ENCODE results near the gene EXOSC7.

The EXOSC7 gene

GRCh38 chr3:44969154-44969827 is 6.8 kb upstream of the EXOSC7 start:
- Histone ChIP-seq H3K36me3 (ENCODE audit: control insufficient read depth in 4 of 4, insufficient read depth in 4 of 4, low read length in 3 of 4) (peaks cover 0 to 13% (median 3%) of the 10 kb centered on the region in 4 experiments), H3K27ac (ENCODE audit: insufficient read depth in 1 of 2, low read depth in 1 of 2, low read length in 2 of 2, poor library complexity in 1 of 2, severe bottlenecking in 2 of 2) (no peak overlapping the region), H3K9me3 (ENCODE audit: control extremely low read depth in 1 of 5, control insufficient read depth in 4 of 5, insufficient read depth in 2 of 5, low read depth in 1 of 5, low read length in 4 of 5) (no peaks in the 10 kb centered on the region), H3K4me1 (ENCODE audit: control extremely low read depth in 1 of 4, control insufficient read depth in 4 of 4, insufficient read depth in 4 of 4, low read length in 3 of 4) (peaks cover 5 to 56% (median 23%) of the 10 kb centered on the region in 4 experiments), H3K4me3 (ENCODE audit: control insufficient read depth in 1 of 7, extremely low read depth in 1 of 7, insufficient read depth in 4 of 7, low read depth in 2 of 7, low read length in 6 of 7) (no peak overlapping the region), H3K27me3 (replicated peaks in 2 of 5; ENCODE audit: control insufficient read depth in 4 of 5, insufficient read depth in 5 of 5, low read length in 4 of 5) (no peaks in the 10 kb centered on the region)
- ChIA-PET CTCF (interaction anchor here (1.1 to 2.4 kb wide), 2 partner anchors 10 to 14 kb away, joined by 3 to 8 read pairs; no protein-coding TSS in a partner anchor), POLR2A (no interaction called here)
- 76% methylated on average over 5 of the region's 5 CpGs for WGBS (ENCODE audit: insufficient coverage)
- DNase-seq = no peak

GRCh38 chr3:44969828-44970179 is 6.2 kb upstream of the EXOSC7 start:
- Histone ChIP-seq H3K4me1 (ENCODE audit: control extremely low read depth in 1 of 4, control insufficient read depth in 4 of 4, insufficient read depth in 4 of 4, low read length in 3 of 4) (peaks cover 10 to 61% (median 28%) of the 10 kb centered on the region in 4 experiments), H3K36me3 (ENCODE audit: control insufficient read depth in 4 of 4, insufficient read depth in 4 of 4, low read length in 3 of 4) (peaks cover 0 to 13% (median 3%) of the 10 kb centered on the region in 4 experiments), H3K27ac (ENCODE audit: insufficient read depth in 1 of 2, low read depth in 1 of 2, low read length in 2 of 2, poor library complexity in 1 of 2, severe bottlenecking in 2 of 2) (no peak overlapping the region), H3K4me3 (ENCODE audit: control insufficient read depth in 1 of 7, extremely low read depth in 1 of 7, insufficient read depth in 4 of 7, low read depth in 2 of 7, low read length in 6 of 7) (no peak overlapping the region), H3K9me3 (ENCODE audit: control extremely low read depth in 1 of 5, control insufficient read depth in 4 of 5, insufficient read depth in 2 of 5, low read depth in 1 of 5, low read length in 4 of 5) (no peaks in the 10 kb centered on the region), H3K27me3 (replicated peaks in 2 of 5; ENCODE audit: control insufficient read depth in 4 of 5, insufficient read depth in 5 of 5, low read length in 4 of 5) (no peaks in the 10 kb centered on the region)
- DNase-seq = no peak
- CTCF ChIA-PET = no interaction called here
- 100% methylated on average over 1 of the region's 2 CpGs for WGBS (ENCODE audit: insufficient coverage)
- POLR2A ChIA-PET = no interaction called here

GRCh38 chr3:44970926-44971490 is 5.0 kb upstream of the EXOSC7 start:
- POLR2A ChIA-PET = no interaction called here
- DNase-seq = no peak

GRCh38 chr3:44974416-44974815 is 1.6 kb upstream of the EXOSC7 start:
- 93% methylated on average over 2 of the region's 4 CpGs for WGBS (ENCODE audit: insufficient coverage)
- CTCF ChIA-PET = interaction anchor here (0.7 to 1.1 kb wide), 2 partner anchors 11 to 19 kb away, joined by 3 read pairs; no protein-coding TSS in a partner anchor
- H3K27ac ChIP-seq (ENCODE audit: insufficient read depth in 1 of 2, low read depth in 1 of 2, low read length in 2 of 2, poor library complexity in 1 of 2, severe bottlenecking in 2 of 2) = no peak overlapping the region

More at GRCh38 chr3:44970926-44971490, 5.0 kb upstream of the EXOSC7 start:
- H3K27me3 ChIP-seq (replicated peaks in 2 of 5; ENCODE audit: control insufficient read depth in 4 of 5, insufficient read depth in 5 of 5, low read length in 4 of 5) = no peaks in the 10 kb centered on the region
- CTCF ChIA-PET = interaction anchor here (1.4 kb wide), 1 partner anchor 65 kb away, joined by 3 read pairs; no protein-coding TSS in a partner anchor
- H3K4me3 ChIP-seq (ENCODE audit: control insufficient read depth in 1 of 7, extremely low read depth in 1 of 7, insufficient read depth in 4 of 7, low read depth in 2 of 7, low read length in 6 of 7) = no peak overlapping the region
- H3K36me3 ChIP-seq (ENCODE audit: control insufficient read depth in 4 of 4, insufficient read depth in 4 of 4, low read length in 3 of 4) = peaks cover 0 to 13% (median 3%) of the 10 kb centered on the region in 4 experiments
- H3K9me3 ChIP-seq (ENCODE audit: control extremely low read depth in 1 of 5, control insufficient read depth in 4 of 5, insufficient read depth in 2 of 5, low read depth in 1 of 5, low read length in 4 of 5) = no peaks in the 10 kb centered on the region
- WGBS (ENCODE audit: insufficient coverage) = 100% methylated on average over 3 of the region's 3 CpGs
- no peak overlapping the region for H3K27ac ChIP-seq (ENCODE audit: insufficient read depth in 1 of 2, low read depth in 1 of 2, low read length in 2 of 2, poor library complexity in 1 of 2, severe bottlenecking in 2 of 2)
- peaks cover 13 to 56% (median 31%) of the 10 kb centered on the region in 4 experiments for H3K4me1 ChIP-seq (ENCODE audit: control extremely low read depth in 1 of 4, control insufficient read depth in 4 of 4, insufficient read depth in 4 of 4, low read length in 3 of 4)

GRCh38 chr3:44981220-44981619 is 5.2 kb downstream of the EXOSC7 start:
- POLR2A ChIA-PET = no interaction called here
- Histone ChIP-seq H3K36me3 (ENCODE audit: control insufficient read depth in 4 of 4, insufficient read depth in 4 of 4, low read length in 3 of 4) (peaks cover 0 to 13% (median 3%) of the 10 kb centered on the region in 4 experiments), H3K27ac (ENCODE audit: insufficient read depth in 1 of 2, low read depth in 1 of 2, low read length in 2 of 2, poor library complexity in 1 of 2, severe bottlenecking in 2 of 2) (no peak overlapping the region), H3K4me1 (ENCODE audit: control extremely low read depth in 1 of 4, control insufficient read depth in 4 of 4, insufficient read depth in 4 of 4, low read length in 3 of 4) (peaks cover 13 to 44% (median 29%) of the 10 kb centered on the region in 4 experiments), H3K9me3 (ENCODE audit: control extremely low read depth in 1 of 5, control insufficient read depth in 4 of 5, insufficient read depth in 2 of 5, low read depth in 1 of 5, low read length in 4 of 5) (no peaks in the 10 kb centered on the region), H3K27me3 (replicated peaks in 2 of 5; ENCODE audit: control insufficient read depth in 4 of 5, insufficient read depth in 5 of 5, low read length in 4 of 5) (no peaks in the 10 kb centered on the region), H3K4me3 (ENCODE audit: control insufficient read depth in 1 of 7, extremely low read depth in 1 of 7, insufficient read depth in 4 of 7, low read depth in 2 of 7, low read length in 6 of 7) (no peak overlapping the region)
- peak in 1 of 3 donors; percentile 22 for DNase-seq
- CTCF ChIA-PET = interaction anchor here (1.2 to 2.5 kb wide), 2 partner anchors 11 to 55 kb away, joined by 5 to 9 read pairs; no protein-coding TSS in a partner anchor
- WGBS (ENCODE audit: insufficient coverage) = no CpG with 5 or more reads among the region's 1 CpG

More at GRCh38 chr3:44974416-44974815, 1.6 kb upstream of the EXOSC7 start:
- Histone ChIP-seq H3K9me3 (ENCODE audit: control extremely low read depth in 1 of 5, control insufficient read depth in 4 of 5, insufficient read depth in 2 of 5, low read depth in 1 of 5, low read length in 4 of 5) (no peaks in the 10 kb centered on the region), H3K4me3 (ENCODE audit: control insufficient read depth in 1 of 7, extremely low read depth in 1 of 7, insufficient read depth in 4 of 7, low read depth in 2 of 7, low read length in 6 of 7) (peak overlapping the region in 5 of 7 experiments; percentile 91 to 98 (median 96)), H3K4me1 (ENCODE audit: control extremely low read depth in 1 of 4, control insufficient read depth in 4 of 4, insufficient read depth in 4 of 4, low read length in 3 of 4) (peaks cover 13 to 36% (median 23%) of the 10 kb centered on the region in 4 experiments), H3K36me3 (ENCODE audit: control insufficient read depth in 4 of 4, insufficient read depth in 4 of 4, low read length in 3 of 4) (peaks cover 0 to 13% (median 3%) of the 10 kb centered on the region in 4 experiments), H3K27me3 (replicated peaks in 2 of 5; ENCODE audit: control insufficient read depth in 4 of 5, insufficient read depth in 5 of 5, low read length in 4 of 5) (no peaks in the 10 kb centered on the region)
- POLR2A ChIA-PET = no interaction called here
- no peak for DNase-seq

- no peaks in the 10 kb centered on the region for H3K27me3 ChIP-seq (replicated peaks in 2 of 5; ENCODE audit: control insufficient read depth in 4 of 5, insufficient read depth in 5 of 5, low read length in 4 of 5)
- H3K27ac ChIP-seq (ENCODE audit: insufficient read depth in 1 of 2, low read depth in 1 of 2, low read length in 2 of 2, poor library complexity in 1 of 2, severe bottlenecking in 2 of 2) = no peak overlapping the region
- 64% methylated on average over 3 of the region's 4 CpGs for WGBS (ENCODE audit: insufficient coverage)
- no peak overlapping the region for H3K4me3 ChIP-seq (ENCODE audit: control insufficient read depth in 1 of 7, extremely low read depth in 1 of 7, insufficient read depth in 4 of 7, low read depth in 2 of 7, low read length in 6 of 7)
- peaks cover 0 to 13% (median 3%) of the 10 kb centered on the region in 4 experiments for H3K36me3 ChIP-seq (ENCODE audit: control insufficient read depth in 4 of 4, insufficient read depth in 4 of 4, low read length in 3 of 4)
- H3K9me3 ChIP-seq (ENCODE audit: control extremely low read depth in 1 of 5, control insufficient read depth in 4 of 5, insufficient read depth in 2 of 5, low read depth in 1 of 5, low read length in 4 of 5) = no peaks in the 10 kb centered on the region
- peaks cover 13 to 41% (median 28%) of the 10 kb centered on the region in 4 experiments for H3K4me1 ChIP-seq (ENCODE audit: control extremely low read depth in 1 of 4, control insufficient read depth in 4 of 4, insufficient read depth in 4 of 4, low read length in 3 of 4)
- DNase-seq = peak in 2 of 3 donors; percentile 61 to 65
- ChIA-PET CTCF (interaction anchor here (2.5 kb wide), 1 partner anchor 11 kb away, joined by 9 read pairs; no protein-coding TSS in a partner anchor), POLR2A (interaction anchor here (0.5 kb wide), 1 partner anchor 74 kb away, joined by 5 read pairs; no protein-coding TSS in a partner anchor)
Measured at GRCh38 chr3:44981751-44982150, 5.7 kb downstream of the EXOSC7 start.

GRCh38 chr3:44982817-44983216 is 6.8 kb downstream of the EXOSC7 start:
- no peak overlapping the region for H3K27ac ChIP-seq (ENCODE audit: insufficient read depth in 1 of 2, low read depth in 1 of 2, low read length in 2 of 2, poor library complexity in 1 of 2, severe bottlenecking in 2 of 2)
- H3K27me3 ChIP-seq (replicated peaks in 2 of 5; ENCODE audit: control insufficient read depth in 4 of 5, insufficient read depth in 5 of 5, low read length in 4 of 5) = no peaks in the 10 kb centered on the region
- ChIA-PET POLR2A (no interaction called here), CTCF (interaction anchor here (0.6 to 2.5 kb wide), 3 partner anchors 10 to 29 kb away, joined by 3 to 9 read pairs (median 3); no protein-coding TSS in a partner anchor)
- no peaks in the 10 kb centered on the region for H3K9me3 ChIP-seq (ENCODE audit: control extremely low read depth in 1 of 5, control insufficient read depth in 4 of 5, insufficient read depth in 2 of 5, low read depth in 1 of 5, low read length in 4 of 5)
- H3K4me1 ChIP-seq (ENCODE audit: control extremely low read depth in 1 of 4, control insufficient read depth in 4 of 4, insufficient read depth in 4 of 4, low read length in 3 of 4) = peaks cover 6 to 35% (median 21%) of the 10 kb centered on the region in 4 experiments
- peaks cover 0 to 13% (median 3%) of the 10 kb centered on the region in 4 experiments for H3K36me3 ChIP-seq (ENCODE audit: control insufficient read depth in 4 of 4, insufficient read depth in 4 of 4, low read length in 3 of 4)
- H3K4me3 ChIP-seq (ENCODE audit: control insufficient read depth in 1 of 7, extremely low read depth in 1 of 7, insufficient read depth in 4 of 7, low read depth in 2 of 7, low read length in 6 of 7) = no peak overlapping the region
- no peak for DNase-seq
- whole genome bisulfite sequencing (ENCODE audit: insufficient coverage) = 91% methylated on average over 3 of the region's 3 CpGs

All from common myeloid progenitor, CD34-positive (primary cell).